ENCODE measurements around the gene LCN6.
"Not testable (repeated sequence)": the region's sequence is repeated elsewhere in the genome, so short reads cannot be mapped to it uniquely, and the experiment has no call there.

LCN6 gene

GRCh38 chr9:136709454-136710109 lies 38.7 kb downstream of the LCN6 start:
- DNase-seq (ENCODE audit: low read depth) = no peak

GRCh38 chr9:136707849-136708517 lies 40.3 kb downstream of the LCN6 start:
- DNase-seq (ENCODE audit: low read depth) = no peak

- DNase-seq (ENCODE audit: low read depth) = no peak
Observed at GRCh38 chr9:136707011-136707410, 41.3 kb downstream of the LCN6 start.

GRCh38 chr9:136705564-136705963 lies 42.8 kb downstream of the LCN6 start:
- DNase-seq (ENCODE audit: low read depth) = no peak

GRCh38 chr9:136704741-136705140 lies 43.6 kb downstream of the LCN6 start:
- not testable (repeated sequence) for DNase-seq (ENCODE audit: low read depth)

GRCh38 chr9:136703276-136703860 lies 45.0 kb downstream of the LCN6 start:
- DNase-seq (ENCODE audit: low read depth) = no peak

- no peak for DNase-seq (ENCODE audit: low read depth)
Observed at GRCh38 chr9:136701668-136702053, 46.7 kb downstream of the LCN6 start.

GRCh38 chr9:136700959-136701667 lies 47.2 kb downstream of the LCN6 start:
- DNase-seq (ENCODE audit: low read depth) = no peak

GRCh38 chr9:136700304-136700703 lies 48.0 kb downstream of the LCN6 start:
- DNase-seq (ENCODE audit: low read depth) = no peak

- no peak for DNase-seq (ENCODE audit: low read depth)
Observed at GRCh38 chr9:136698635-136699246, 49.6 kb downstream of the LCN6 start.

GRCh38 chr9:136697821-136698526 lies 50.4 kb downstream of the LCN6 start:
- no peak for DNase-seq (ENCODE audit: low read depth)

GRCh38 chr9:136697146-136697820 lies 51.0 kb downstream of the LCN6 start:
- DNase-seq (ENCODE audit: low read depth) = no peak

GRCh38 chr9:136696502-136696901 lies 51.8 kb downstream of the LCN6 start:
- DNase-seq (ENCODE audit: low read depth) = no peak

- DNase-seq (ENCODE audit: low read depth) = no peak
Observed at GRCh38 chr9:136695955-136696354, 52.4 kb downstream of the LCN6 start.

GRCh38 chr9:136695435-136695895 lies 52.9 kb downstream of the LCN6 start:
- no peak for DNase-seq (ENCODE audit: low read depth)

- no peak for DNase-seq (ENCODE audit: low read depth)
Observed at GRCh38 chr9:136694872-136695247, 53.5 kb downstream of the LCN6 start.

- no peak for DNase-seq (ENCODE audit: low read depth)
Observed at GRCh38 chr9:136694163-136694871, 54.0 kb downstream of the LCN6 start.
